Caki2 (cell line): Measurements from ENCODE around the gene RNF7. TPM values are rescaled to one million over a fixed set of nuclear protein-coding genes. Genes with fewer than 3 reads are reported as not detected.
"Not testable (repeated sequence)": the region's sequence is repeated elsewhere in the genome, so short reads cannot be mapped to it uniquely, and the experiment has no call there.

Source experiments
- DNase-seq: peaks from one replicate; pipeline ENCODE4 v3.0.0-alpha.2; 2015; ENCODE audit warnings: low read depth
- in situ Hi-C: cut with HindIII; loops from 2 replicates; pipeline ENCODE4 v1.10.0; 2016; ENCODE audit warnings: low sequenced_read_pairs, low pct_unique_long_range_greater_than_20kb, mixed read lengths
- total RNA-seq: library from RNA; depleted of rRNA; stranded (reverse); fragments of >200 nt; shearing (Covaris generic); gene quantifications from 2 replicates; pipeline ENCODE4 v1.2.3, GENCODE V29; 2014; ENCODE audit warnings: low replicate concordance

RNF7 gene
- total RNA-seq, 1 experiment from 2014 or later, result 110 TPM

DNA sequence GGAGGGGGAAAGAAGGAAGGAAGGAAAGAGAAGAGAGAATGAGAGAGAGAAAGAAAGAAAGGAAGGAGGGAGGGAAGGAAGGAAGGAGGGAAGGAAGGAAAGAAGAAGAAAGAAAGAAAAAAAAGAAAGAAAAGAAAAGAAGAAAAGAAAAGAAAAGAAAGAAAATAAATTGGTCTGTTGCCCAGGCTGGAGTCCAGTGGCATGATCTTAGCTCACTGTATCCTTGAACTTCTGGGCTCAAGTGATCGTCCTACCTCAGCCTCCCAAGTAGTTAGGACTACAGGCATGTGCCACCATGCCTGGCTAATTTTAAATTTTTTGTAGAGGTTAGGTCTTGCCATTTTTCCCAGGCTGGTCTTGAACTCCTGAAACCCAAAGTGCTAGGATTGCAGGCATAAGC is 11.6 kb upstream of the RNF7 start:
- in situ Hi-C loops, result no loop called here
- no peak for DNase-seq

DNA sequence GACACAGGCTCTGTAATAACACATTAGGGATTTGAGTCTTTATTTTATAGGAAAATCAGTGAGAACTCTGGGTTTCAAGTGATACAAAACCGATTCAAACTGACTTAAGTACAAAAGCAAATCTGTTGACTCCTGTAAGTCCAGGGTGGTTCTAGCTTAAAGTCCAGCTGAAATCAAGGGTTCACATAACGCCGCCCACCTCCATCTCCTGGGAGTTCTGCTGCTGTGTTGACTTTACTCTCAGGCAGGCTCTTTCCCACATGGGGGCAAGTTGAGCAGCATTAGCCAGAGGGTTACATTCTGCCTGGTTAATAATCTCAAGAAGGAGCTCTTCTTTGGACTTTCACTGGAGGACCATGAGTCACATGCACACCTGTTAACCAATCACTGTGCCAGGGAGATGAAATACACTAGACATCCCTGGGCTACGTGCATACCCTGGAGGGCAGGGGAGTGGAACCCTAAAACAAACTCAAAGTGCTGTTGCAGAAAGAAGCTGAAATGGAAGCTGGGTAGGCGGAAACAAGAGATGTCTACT is 9.7 kb upstream of the RNF7 start:
- in situ Hi-C loops, result no loop called here
- peak; percentile 13 for DNase-seq

DNA sequence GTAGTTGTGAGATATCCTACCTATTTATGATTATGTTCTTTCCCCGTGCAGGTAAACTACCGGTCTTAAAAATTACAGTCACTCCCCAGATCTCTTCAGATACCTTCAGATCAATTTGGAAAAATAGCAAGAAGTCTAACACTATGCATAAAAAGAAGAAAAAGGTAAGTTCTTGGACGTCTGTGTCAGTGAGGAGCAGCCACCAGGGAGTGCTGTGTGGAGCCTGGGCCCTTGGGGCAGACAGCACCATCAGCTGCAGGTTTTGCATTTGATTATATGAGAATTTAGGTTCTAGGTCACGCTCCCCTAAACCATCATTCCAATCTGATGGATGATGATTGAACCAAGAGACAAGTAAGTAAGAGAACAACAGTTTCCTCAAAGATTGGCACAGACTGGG is 8.9 kb upstream of the RNF7 start:
- in situ Hi-C loops, result no loop called here
- DNase-seq, result no peak

DNA sequence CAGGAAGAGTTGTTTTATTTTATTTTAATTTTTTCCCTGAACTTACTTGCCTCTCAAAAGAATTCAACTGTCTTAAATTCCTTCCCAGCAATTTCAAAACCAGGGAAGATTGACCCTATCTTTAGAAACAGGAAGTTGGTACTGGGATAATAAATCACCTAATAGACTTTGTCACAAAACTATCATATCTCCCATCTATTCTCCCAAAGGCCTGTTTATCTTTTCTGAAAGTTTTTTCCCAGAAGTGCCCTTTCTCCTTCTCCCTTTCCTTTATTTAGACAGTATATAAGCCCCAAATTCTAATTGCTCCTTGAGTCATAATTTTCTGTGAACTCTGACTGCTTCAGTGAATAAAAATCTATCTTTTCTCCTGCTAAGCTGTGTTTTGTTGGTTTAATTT is 2.9 kb upstream of the RNF7 start:
- DNase-seq, result no peak
- in situ Hi-C loops, result no loop called here

DNA sequence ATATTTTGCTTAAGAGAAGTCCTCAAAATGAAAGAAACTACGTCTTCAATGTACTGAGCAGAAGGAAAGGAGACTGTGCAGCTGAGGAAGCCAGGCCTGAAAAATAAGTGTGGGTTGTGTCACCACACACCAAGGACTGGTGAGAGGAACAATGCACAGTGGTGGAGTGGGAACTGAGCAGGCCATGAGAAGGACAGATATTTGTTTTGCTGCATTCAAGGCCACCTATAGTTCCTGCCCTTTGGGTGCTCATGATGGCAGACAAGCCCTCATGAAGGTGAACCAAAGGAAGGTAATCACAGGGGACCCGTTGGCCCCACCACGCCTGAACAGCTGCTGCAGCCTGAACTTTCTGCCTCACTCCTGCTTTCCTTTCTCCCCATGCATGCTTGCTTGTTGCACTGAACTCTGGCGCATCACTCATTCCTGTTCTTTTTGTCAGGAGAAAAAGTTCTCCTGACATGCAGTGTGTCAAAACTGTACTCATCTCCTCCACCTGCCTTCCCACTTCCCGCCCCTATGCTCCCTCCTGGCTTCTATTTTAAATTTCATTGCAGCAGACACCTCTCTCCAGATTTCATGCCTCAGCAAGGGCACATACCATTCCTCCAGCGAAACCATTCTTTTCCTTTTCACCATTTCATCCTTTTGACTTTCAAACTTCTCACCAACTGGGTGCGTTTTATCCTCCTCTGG is 2.2 kb upstream of the RNF7 start:
- no peak for DNase-seq
- in situ Hi-C loops, result no loop called here

DNA sequence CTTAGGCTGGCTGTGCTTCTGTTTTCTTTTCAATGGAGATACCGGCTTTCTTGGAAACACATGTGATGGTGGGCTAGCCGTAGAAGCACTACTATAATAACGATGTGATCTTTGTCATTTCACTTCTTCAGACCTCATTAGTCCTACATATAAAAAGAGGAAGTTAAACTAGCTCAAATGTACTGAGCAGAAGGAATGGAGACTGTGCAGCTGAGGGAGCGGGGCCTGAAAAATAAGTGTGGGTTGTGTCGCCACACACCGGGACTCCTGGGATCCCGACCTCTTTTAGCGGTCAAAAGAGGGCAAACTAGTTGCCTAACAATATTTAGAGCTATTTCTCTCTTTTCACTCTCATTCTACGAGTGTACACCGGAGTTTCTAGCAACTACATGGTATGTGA is 1.0 kb upstream of the RNF7 start:
- no peak for DNase-seq
- in situ Hi-C loops, result no loop called here

DNA sequence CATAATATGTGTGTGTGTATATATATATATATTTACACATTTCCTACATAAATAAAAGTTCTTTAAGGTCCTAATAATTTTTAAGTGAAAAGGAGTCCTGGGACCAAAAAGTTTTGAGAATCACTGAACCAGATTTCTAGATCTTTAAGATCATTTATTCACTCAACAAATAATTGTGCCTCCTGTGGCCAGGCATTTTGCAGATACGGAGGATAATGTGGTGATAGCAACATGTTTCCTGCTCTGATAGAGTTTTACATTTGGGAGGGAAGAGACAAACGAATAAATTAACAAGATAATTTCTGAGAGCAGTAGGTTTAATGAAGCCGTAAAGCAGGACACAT is 448 bp upstream of the RNF7 start:
- in situ Hi-C loops, result no loop called here
- no peak for DNase-seq

DNA sequence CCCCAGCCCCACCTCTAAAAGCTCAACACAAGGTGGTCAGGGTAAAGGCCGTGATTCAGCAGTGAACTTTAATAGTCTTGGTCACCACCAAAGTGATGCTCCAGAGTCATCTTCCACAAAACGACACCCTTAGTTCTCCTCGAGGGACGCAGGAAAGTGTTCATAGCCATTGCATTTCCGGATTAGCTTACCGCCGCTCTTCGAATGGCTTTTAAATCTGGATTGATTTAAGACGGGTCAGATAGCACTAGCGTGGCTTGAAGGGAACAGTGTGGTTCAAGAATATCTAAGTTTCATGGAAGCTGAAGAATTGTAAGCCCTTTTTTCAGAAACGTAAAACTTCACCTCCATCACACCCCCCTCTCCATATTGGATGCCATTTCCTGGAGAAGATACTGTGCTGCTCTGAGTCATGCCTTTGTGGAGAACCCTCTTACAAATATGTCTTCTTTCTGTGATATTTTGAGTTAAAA is 829 bp downstream of the RNF7 start:
- peak; percentile 49 for DNase-seq
- in situ Hi-C loops, result no loop called here

DNA sequence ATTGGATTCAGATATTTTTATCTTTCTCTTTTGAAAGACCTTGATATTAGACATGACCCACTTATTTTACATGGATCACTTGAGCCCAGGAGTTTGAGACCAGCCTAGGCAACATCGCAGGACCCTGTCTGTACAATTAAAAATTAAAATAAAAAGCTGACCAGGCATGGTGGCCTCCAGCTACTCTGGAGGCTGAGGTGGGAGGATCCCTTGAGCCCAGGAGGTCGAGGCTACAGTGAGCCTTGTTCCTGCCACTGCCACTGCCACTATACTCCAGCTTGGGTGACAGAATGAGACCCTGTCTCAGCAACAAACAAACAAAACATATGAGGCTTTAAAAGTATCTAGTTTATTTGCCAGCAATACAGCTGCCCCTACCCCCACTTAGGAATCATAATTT is 1.6 kb downstream of the RNF7 start:
- no peak for DNase-seq
- in situ Hi-C loops, result no loop called here

DNA sequence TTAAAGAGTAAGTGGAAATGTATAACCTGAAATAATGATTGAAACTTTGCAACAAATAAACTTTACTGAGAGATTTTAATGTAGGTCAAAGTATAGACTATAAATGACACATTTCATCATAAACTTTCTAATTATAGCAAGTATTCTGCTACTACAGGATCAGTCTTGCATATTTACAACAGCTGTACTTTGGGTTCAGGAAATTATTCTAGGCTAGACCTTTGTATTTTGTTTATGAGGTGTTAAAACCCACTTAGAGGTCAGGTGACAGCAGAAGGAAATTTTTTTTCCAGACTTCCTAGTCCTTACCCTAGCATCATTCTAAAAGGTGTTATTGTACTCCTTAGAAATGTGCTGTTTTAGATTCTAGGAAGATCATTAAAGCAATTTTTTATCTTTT is 2.3 kb downstream of the RNF7 start:
- in situ Hi-C loops, result no loop called here
- DNase-seq, result no peak

DNA sequence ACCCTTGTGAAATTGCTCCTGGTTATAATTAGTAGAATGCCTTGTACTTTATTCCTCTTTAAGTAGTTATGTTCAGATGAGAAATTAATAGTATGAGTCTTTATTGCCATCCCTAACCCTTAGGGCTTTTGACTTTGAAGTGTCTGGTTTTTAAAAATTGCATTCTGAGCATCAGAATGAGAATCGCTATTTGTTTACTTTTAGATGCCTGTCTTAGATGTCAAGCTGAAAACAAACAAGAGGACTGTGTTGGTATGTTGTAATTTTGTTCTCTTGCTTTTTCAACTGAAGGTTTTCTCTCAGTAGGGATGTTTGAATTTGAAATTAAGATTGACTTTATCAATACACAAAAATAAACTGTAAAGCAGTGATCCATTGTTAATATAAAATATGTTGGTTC is 5.2 kb downstream of the RNF7 start:
- no peak for DNase-seq
- in situ Hi-C loops, result no loop called here

DNA sequence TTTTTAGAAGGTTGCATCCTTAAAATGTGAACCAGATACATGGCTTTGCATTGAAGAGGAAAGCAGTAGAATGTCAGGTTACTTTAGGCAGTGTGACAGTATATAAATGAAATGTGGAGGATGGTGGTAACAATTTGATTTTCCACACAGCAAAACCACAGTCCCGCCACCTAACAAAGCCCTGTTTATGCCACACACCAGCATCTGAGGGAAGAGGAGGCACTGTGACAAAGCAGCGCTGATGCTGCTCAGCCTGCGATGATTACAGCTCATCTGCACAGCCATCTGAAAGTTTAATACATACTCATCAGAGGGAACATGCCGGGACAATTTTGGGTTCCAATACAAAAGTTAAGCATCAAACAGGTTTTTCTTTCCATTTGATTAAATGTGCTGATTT is 8.9 kb downstream of the RNF7 start:
- in situ Hi-C loops, result no loop called here
- no peak for DNase-seq

DNA sequence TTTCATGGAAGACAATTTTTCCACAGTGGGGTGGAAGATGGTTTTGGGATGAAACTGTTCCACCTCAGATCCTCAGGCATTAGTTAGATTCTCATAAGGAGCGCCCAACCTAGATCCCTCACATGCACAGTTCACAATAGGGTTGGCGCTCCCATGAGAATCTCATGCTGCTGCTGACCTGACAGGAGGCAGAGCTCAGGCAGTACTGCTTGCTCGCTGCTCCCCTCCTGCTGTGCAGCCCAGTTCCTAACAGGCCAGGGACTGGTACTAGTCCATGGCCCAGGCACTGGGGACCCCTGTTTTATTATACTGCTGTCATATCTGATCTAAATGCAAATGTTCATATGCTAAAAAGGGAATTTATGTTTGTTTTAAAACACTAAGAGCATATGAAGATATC is 15.3 kb downstream of the RNF7 start:
- DNase-seq, result no peak
- in situ Hi-C loops, result no loop called here

DNA sequence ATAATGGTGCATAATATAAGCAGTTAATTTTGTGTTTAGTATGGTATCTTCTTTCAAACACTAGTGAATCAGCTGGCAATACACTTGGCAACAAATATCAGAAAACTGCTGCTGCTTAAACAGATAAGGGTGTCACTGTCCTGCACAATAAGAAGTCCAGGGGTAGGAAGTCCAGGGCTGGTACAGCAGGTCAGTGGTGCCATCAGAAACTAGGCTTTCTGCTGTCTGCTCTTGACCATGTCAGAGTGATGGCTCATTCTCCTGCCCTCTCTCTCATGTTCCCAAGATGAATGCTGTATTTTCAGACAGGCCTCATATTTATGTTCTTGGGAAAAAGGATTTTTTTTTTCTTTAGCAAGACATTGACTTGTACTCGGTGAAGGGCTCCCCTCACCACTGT is 15.9 kb downstream of the RNF7 start:
- no peak for DNase-seq
- in situ Hi-C loops, result no loop called here

DNA sequence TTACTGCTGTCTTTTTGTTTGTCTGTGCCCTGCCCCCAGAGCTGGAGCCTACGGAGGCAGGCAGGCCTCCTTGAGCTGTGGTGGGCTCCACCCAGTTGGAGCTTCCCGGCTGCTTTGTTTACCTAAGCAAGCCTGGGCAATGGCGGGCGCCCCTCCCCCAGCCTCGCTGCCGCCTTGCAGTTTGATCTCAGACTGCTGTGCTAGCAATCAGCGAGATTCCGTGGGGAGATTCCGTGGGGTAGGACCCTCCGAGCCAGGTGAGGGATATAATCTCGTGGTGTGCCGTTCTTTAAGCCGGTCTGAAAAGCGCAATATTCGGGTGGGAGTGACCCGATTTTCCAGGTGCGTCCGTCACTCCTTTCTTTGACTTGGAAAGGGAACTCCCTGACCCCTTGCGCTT is 24.5 kb downstream of the RNF7 start:
- in situ Hi-C loops, DNase-seq: not testable (repeated sequence)

DNA sequence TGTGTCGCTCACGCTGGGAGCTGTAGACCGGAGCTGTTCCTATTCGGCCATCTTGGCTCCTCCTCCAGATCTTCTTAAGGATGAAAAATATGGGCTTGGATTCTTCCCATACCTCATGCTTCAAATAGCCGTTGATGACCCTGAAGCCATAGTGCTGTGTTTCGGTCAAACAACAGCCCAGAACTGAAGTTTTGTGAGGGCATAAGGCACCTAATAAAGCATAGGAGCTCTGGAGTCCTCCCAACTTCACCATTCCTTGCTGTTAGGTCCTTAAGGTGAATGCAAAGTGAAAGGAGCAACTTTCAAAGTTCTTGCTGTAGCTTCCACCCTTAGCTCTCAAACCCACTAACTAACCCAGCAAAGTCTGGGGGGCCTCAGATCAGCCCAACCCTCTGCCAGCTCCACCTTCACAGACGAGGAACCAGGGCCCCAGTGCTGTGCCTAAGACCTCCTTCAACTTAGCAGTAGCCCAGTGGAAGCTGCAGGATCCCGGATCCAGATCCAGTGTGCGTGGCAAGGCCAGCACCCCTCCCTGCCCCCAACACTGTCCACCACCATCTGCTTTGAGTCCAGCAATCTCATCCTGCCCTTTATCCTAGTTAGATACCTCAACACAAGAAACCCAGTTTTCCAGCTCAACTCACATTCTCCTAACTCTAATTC is 25.1 kb downstream of the RNF7 start, which contains the start of gene GRK7:
TSS of gene GRK7 (plus strand) at position 321 of the 663 bp plus-strand sequence. CDS start 14,877 bp downstream, outside the sequence.
- DNase-seq, result no peak
- in situ Hi-C loops, result no loop called here

DNA sequence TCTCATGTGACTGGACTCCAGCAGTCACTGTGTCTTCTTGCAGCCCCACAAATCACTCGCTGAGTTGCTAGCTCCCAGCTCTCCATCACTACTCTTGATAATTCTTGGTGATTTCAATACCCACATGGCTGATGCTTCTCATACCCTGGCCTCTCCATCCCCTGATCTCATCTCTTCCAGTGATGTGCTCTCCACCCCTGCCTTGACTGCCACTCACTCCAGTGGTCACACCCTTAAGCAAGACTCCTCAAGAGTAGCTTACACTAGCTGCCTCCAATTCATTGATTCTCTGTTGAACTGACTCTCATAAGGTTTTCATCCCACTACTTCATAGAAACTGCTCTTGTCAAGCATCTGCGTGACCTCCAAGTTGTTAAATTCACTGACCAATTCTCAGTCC is 25.9 kb downstream of the RNF7 start:
- DNase-seq, result no peak
- in situ Hi-C loops, result no loop called here

DNA sequence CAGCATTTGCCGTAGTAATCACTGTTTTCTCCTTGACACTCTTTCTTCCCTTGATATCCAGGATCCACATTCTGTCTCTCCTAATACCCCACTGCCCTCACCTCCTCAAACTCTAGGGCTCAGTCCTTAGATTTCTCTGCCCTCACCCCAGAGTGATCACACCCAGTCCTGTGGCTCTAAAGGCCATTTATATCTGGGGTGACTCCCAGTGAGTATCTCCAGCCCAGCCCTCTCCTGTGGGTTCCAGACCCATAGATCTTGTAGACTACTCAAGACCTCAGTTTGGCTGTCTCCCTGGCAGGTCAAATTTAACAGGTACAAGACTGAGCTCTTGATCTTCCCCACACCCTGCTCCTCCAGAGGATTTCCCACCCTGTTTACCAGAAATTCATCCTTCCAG is 26.4 kb downstream of the RNF7 start:
- in situ Hi-C loops, result no loop called here
- no peak for DNase-seq

DNA sequence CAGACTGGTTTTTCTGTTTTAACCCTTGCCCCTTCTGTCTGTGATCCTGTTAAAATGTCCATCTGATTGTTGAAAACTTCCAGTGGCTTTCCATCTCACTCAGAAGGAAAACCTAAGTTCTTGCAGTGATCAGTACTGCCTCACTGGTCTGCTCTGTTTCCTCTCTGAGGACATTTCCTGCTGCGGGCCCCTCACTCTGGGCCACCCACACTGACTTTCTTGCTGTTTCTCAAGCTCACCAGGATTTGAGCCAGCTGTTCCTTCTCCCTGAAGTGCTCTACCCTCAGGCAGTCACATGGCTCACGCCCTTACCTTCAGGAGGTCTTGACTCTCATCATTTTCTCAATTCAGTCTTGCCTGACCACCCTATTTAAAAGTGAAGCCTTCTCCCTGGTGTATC is 26.9 kb downstream of the RNF7 start:
- in situ Hi-C loops, result no loop called here
- DNase-seq, result no peak

DNA sequence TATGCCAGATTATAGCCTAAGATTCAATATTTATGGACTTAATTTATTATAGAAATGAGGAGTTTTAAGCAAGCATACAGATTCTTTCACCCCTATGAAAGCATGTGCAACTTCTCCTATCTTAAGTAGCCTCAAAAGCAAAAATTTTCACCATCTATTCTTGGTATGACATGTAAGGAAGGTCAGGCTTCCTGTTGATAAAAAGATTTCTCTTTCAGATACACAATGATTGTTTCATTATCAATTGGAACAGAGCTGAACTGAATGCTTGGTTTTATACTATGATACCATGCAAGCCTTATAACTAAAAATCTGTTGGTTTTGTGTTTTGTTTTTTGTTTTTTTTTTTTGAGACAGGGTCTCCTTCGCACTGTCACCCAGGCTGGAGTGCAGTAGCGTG is 29.0 kb downstream of the RNF7 start:
- in situ Hi-C loops, result no loop called here
- no peak for DNase-seq
